Panc1 (cell line): ENCODE results near the gene PRDX3. TPM values are rescaled to one million over a fixed set of nuclear protein-coding genes. Genes with fewer than 3 reads are reported as not detected.

Source experiments
- ATAC-seq: fragments of 200-7000 bp; cut with Tn5 transposase; 2 replicates; pipeline ENCODE4 v1.9.1; 2020; ENCODE audit warnings: mild to moderate bottlenecking, moderate library complexity
- BruUV-seq: library from RNA; stranded (reverse); fragments of 400-500 nt; replicated peaks from 2 replicates; lab custom pipeline; 2021; lab: Mats Ljungman, UMichigan
- CTCF ChIA-PET: fragments of 300-600 bp; sonication (Branson Sonifier 250); formaldehyde crosslinking; loops from one replicate; lab custom pipeline; 2022; ENCODE audit warnings: antibody characterized with exemption; lab: Charles Lee
- POLR2A ChIA-PET: fragments of 300-600 bp; sonication (Branson Sonifier 250); formaldehyde crosslinking; loops from one replicate; lab custom pipeline; 2022; ENCODE audit warnings: antibody characterized with exemption; lab: Charles Lee
- DNase-seq: peaks from one replicate; pipeline ENCODE4 v3.0.0-alpha.2; 2010; ENCODE audit warnings: low read depth, low spot score
- H3K27ac ChIP-seq: 2 replicates; pipeline ENCODE4 v1.5.1; 2011; ENCODE audit warnings: mild to moderate bottlenecking, low read length, inconsistent platforms
- H3K27me3 ChIP-seq: fragments of 200-500 bp; sonication (Bioruptor generic); 2 replicates; pipeline ENCODE4 v1.6.0; 2014; ENCODE audit warnings: low read length, inconsistent platforms; ENCODE audit not compliant: control insufficient read depth, insufficient read depth
- H3K36me3 ChIP-seq: fragments of 200-500 bp; sonication (Bioruptor generic); 2 replicates; pipeline ENCODE4 v1.5.1; 2014; ENCODE audit warnings: inconsistent platforms, mild to moderate bottlenecking, low read length, moderate library complexity; ENCODE audit not compliant: control insufficient read depth, insufficient read depth
- H3K4me1 ChIP-seq: 2 replicates; pipeline ENCODE4 v1.5.1; 2011; ENCODE audit warnings: inconsistent platforms, mild to moderate bottlenecking, low read length, moderate library complexity; ENCODE audit not compliant: control insufficient read depth, insufficient read depth
- H3K4me3 ChIP-seq, 2 experiments: 2 replicates each; pipeline ENCODE4 v1.5.1; 2011 to 2012; ENCODE audit warnings: low read depth in 2 of 2, low read length in 2 of 2, mild to moderate bottlenecking in 2 of 2, inconsistent platforms in 1 of 2, moderate library complexity in 1 of 2
- H3K9me3 ChIP-seq: fragments of 200-500 bp; sonication (Bioruptor generic); 2 replicates; pipeline ENCODE4 v1.5.1; 2014; ENCODE audit warnings: low read depth, mild to moderate bottlenecking, inconsistent platforms, low read length, moderate library complexity; ENCODE audit not compliant: control insufficient read depth, insufficient read depth
- POLR2AphosphoS5 ChIP-seq: IDR thresholded peaks from 2 replicates; pipeline ENCODE4 v1.6.1; 2012; ENCODE audit warnings: mild to moderate bottlenecking, low read depth, low read length, moderate library complexity
- SIN3A ChIP-seq: IDR thresholded peaks from 2 replicates; pipeline ENCODE4 v1.6.1; 2012; ENCODE audit warnings: low read depth, mild to moderate bottlenecking, low read length, moderate library complexity, borderline replicate concordance; ENCODE audit not compliant: insufficient read depth
- TCF7L2 ChIP-seq: IDR thresholded peaks from 2 replicates; pipeline ENCODE4 v1.6.1; 2011; ENCODE audit warnings: mild to moderate bottlenecking, low read depth, low read length, inconsistent platforms
- in situ Hi-C: cut with HindIII; loops from 2 replicates; pipeline ENCODE4 v1.10.0; 2016; ENCODE audit warnings: low sequenced_read_pairs, low pct_unique_long_range_greater_than_20kb
- intact Hi-C: fragments of 100-400 bp; cut with micrococcal nuclease; formaldehyde crosslinking; loops from one replicate; pipeline ENCODE4 v1.10.0; 2022; ENCODE audit not compliant: unreplicated experiment
- total RNA-seq: library from RNA; stranded (reverse); gene quantifications from one replicate; pipeline ENCODE4 v1.2.1, GENCODE V29; 2021; ENCODE audit not compliant: unreplicated experiment
- TF ChIP-seq, protein P1 (sequence below): fragments of 450-650 bp; IDR thresholded peaks from 2 replicates; pipeline ENCODE4 v1.5.1; 2017; ENCODE audit warnings: mild to moderate bottlenecking
- TF ChIP-seq, protein P2 (sequence below), 2 experiments: IDR thresholded peaks; 2 replicates each; pipeline ENCODE4 v1.6.1; 2011 to 2012; ENCODE audit warnings: low read depth in 2 of 2, control low read depth in 1 of 2, low read length in 1 of 2, mild to moderate bottlenecking in 1 of 2, moderate library complexity in 1 of 2; ENCODE audit not compliant: insufficient read depth in 1 of 2

PRDX3 gene
- total RNA-seq, 1 experiment from 2014 or later: 235 TPM

DNA sequence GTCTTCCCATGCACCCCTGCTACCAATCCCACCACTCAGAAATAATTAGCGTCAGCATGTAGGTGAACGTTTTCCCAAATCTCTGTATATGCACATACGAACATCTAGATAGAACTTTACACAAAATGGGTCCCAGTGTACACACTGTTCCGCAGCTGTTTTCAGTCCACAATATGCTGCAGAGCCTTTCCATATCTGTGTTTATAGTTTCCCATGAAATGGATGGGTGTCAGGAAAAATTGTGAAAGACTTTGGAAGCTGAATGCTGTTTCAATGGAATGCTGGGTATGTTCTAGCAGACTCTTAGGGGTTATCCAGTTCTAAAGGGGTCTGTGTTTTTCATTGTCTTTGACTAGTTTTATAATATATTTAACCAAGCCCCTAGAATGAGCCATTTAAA lies 42.6 kb upstream of the PRDX3 start:
- no peak for TF ChIP-seq POLR2AphosphoS5
- TF ChIP-seq, protein P1, sequence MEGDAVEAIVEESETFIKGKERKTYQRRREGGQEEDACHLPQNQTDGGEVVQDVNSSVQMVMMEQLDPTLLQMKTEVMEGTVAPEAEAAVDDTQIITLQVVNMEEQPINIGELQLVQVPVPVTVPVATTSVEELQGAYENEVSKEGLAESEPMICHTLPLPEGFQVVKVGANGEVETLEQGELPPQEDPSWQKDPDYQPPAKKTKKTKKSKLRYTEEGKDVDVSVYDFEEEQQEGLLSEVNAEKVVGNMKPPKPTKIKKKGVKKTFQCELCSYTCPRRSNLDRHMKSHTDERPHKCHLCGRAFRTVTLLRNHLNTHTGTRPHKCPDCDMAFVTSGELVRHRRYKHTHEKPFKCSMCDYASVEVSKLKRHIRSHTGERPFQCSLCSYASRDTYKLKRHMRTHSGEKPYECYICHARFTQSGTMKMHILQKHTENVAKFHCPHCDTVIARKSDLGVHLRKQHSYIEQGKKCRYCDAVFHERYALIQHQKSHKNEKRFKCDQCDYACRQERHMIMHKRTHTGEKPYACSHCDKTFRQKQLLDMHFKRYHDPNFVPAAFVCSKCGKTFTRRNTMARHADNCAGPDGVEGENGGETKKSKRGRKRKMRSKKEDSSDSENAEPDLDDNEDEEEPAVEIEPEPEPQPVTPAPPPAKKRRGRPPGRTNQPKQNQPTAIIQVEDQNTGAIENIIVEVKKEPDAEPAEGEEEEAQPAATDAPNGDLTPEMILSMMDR: no peak
- no peak for TF ChIP-seq SIN3A
- TF ChIP-seq TCF7L2: no peak
- TF ChIP-seq, protein P2, sequence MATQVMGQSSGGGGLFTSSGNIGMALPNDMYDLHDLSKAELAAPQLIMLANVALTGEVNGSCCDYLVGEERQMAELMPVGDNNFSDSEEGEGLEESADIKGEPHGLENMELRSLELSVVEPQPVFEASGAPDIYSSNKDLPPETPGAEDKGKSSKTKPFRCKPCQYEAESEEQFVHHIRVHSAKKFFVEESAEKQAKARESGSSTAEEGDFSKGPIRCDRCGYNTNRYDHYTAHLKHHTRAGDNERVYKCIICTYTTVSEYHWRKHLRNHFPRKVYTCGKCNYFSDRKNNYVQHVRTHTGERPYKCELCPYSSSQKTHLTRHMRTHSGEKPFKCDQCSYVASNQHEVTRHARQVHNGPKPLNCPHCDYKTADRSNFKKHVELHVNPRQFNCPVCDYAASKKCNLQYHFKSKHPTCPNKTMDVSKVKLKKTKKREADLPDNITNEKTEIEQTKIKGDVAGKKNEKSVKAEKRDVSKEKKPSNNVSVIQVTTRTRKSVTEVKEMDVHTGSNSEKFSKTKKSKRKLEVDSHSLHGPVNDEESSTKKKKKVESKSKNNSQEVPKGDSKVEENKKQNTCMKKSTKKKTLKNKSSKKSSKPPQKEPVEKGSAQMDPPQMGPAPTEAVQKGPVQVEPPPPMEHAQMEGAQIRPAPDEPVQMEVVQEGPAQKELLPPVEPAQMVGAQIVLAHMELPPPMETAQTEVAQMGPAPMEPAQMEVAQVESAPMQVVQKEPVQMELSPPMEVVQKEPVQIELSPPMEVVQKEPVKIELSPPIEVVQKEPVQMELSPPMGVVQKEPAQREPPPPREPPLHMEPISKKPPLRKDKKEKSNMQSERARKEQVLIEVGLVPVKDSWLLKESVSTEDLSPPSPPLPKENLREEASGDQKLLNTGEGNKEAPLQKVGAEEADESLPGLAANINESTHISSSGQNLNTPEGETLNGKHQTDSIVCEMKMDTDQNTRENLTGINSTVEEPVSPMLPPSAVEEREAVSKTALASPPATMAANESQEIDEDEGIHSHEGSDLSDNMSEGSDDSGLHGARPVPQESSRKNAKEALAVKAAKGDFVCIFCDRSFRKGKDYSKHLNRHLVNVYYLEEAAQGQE (IDR thresholded peaks at IDR 0.05; ENCODE audit: insufficient read depth in 1 of 2, low read depth in 2 of 2, low read length in 1 of 2): no peak
- ChIA-PET POLR2A (no interaction called here), CTCF (no interaction called here)
- TSS peak; percentile 29 for BruUV-seq
- ATAC-seq: no peak
- no peaks in the 10 kb centered on the region for H3K9me3 ChIP-seq
- peaks cover 37% of the 10 kb centered on the region for H3K4me1 ChIP-seq
- H3K4me3 ChIP-seq: no peak overlapping the region
- no peak for DNase-seq
- intact Hi-C loops: no loop called here
- in situ Hi-C loops: no loop called here
- H3K36me3 ChIP-seq: no peaks in the 10 kb centered on the region
- H3K27me3 ChIP-seq: no peaks in the 10 kb centered on the region
- H3K27ac ChIP-seq: no peak overlapping the region

DNA sequence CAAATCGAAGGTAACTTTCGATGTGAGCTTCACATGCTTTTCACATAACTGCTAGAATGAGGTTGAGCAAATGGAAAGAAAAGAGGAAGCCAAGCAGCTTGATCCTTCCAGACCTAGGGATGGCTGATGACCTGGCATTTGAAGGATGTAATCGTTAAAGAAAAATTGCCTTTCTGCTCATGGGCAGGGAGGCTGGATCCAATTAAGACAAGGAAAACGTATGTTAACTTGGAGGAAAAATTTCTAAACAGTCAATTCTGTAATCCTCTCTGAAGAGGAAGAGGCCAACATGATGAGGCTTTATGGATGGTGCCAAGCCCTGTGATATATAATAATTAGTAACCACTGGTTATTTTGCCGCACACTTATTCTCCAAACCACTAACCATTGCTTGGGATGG lies 41.3 kb upstream of the PRDX3 start:
- H3K27me3 ChIP-seq: no peaks in the 10 kb centered on the region
- DNase-seq: no peak
- peaks cover 46% of the 10 kb centered on the region for H3K4me1 ChIP-seq
- no peak overlapping the region for H3K27ac ChIP-seq
- ChIA-PET POLR2A (interaction anchor here (0.7 kb wide), 1 partner anchor 13 kb away, joined by 3 read pairs; no protein-coding TSS in a partner anchor), CTCF (no interaction called here)
- in situ Hi-C loops (no loop called here), intact Hi-C loops (no loop called here)
- H3K4me3 ChIP-seq: no peak overlapping the region
- H3K9me3 ChIP-seq: no peaks in the 10 kb centered on the region
- H3K36me3 ChIP-seq: no peaks in the 10 kb centered on the region
- no TSS peak for BruUV-seq
- TF ChIP-seq TCF7L2 (no peak), SIN3A (no peak), POLR2AphosphoS5 (no peak)
- TF ChIP-seq, protein P2 (IDR thresholded peaks at IDR 0.05; ENCODE audit: insufficient read depth in 1 of 2, low read depth in 2 of 2, low read length in 1 of 2): no peak
- TF ChIP-seq, protein P1: no peak
- ATAC-seq: no peak
